Adrenal gland (tissue), 5 donors: ENCODE measurements around the gene JARID2.

Experiments
- POLR2A ChIP-seq, 2 donors: fragments of 450-650 bp; IDR thresholded peaks; one replicate each; pipeline ENCODE4 v1.6.1; 2017; ENCODE audit warnings: antibody characterized with exemption in 2 of 2, mild to moderate bottlenecking in 2 of 2, moderate library complexity in 1 of 2
- TF ChIP-seq, protein P1 (sequence below), 6 experiments: fragments of 450-650 bp in 4 of 6; fragments of 200-600 bp in 2 of 6; sonication (generic) in 1 of 6; IDR thresholded peaks; 1 replicate in 5 of 6; 2 replicates in 1 of 6; pipeline versions ENCODE4 v1.5.1 to v1.8.0; 2016 to 2021; ENCODE audit warnings: antibody characterized with exemption in 6 of 6, mild to moderate bottlenecking in 2 of 6, moderate library complexity in 1 of 6
- donor health status: DM: no; HTN: no; CAD: no.

GRCh38 chr6:15361197-15361596 lies 115.3 kb downstream of the JARID2 start:
- TF ChIP-seq, protein P1, sequence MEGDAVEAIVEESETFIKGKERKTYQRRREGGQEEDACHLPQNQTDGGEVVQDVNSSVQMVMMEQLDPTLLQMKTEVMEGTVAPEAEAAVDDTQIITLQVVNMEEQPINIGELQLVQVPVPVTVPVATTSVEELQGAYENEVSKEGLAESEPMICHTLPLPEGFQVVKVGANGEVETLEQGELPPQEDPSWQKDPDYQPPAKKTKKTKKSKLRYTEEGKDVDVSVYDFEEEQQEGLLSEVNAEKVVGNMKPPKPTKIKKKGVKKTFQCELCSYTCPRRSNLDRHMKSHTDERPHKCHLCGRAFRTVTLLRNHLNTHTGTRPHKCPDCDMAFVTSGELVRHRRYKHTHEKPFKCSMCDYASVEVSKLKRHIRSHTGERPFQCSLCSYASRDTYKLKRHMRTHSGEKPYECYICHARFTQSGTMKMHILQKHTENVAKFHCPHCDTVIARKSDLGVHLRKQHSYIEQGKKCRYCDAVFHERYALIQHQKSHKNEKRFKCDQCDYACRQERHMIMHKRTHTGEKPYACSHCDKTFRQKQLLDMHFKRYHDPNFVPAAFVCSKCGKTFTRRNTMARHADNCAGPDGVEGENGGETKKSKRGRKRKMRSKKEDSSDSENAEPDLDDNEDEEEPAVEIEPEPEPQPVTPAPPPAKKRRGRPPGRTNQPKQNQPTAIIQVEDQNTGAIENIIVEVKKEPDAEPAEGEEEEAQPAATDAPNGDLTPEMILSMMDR (IDR thresholded peaks at IDR 0.05): no peak
- TF ChIP-seq POLR2A (IDR thresholded peaks at IDR 0.05): no peak
